GM12878 (cell line): Measurements from ENCODE around the gene HIGD2B. TPM values are rescaled to one million over a fixed set of nuclear protein-coding genes. Genes with fewer than 3 reads are reported as not detected.

ENCODE experiments used
- ATAC-seq: fragments of 200-7000 bp; cut with Tn5 transposase; 3 replicates; pipeline ENCODE4 v1.9.1; 2020; ENCODE audit warnings: mild to moderate bottlenecking, moderate library complexity
- BruUV-seq: library from RNA; stranded (reverse); fragments of 400-500 nt; replicated peaks from 2 replicates; lab custom pipeline; 2021; lab: Mats Ljungman, UMichigan
- CTCF ChIA-PET: fragments of 300-600 bp; sonication (Branson Sonifier 250); formaldehyde crosslinking; extraction: SDS; loops from one replicate; lab custom pipeline; 2021; ENCODE audit warnings: inconsistent platforms; lab: Yijun Ruan, JAX
- POLR2A ChIA-PET: fragments of 350-600 bp; formaldehyde crosslinking; extraction: SDS; loops from one replicate; lab custom pipeline; 2021; ENCODE audit warnings: inconsistent platforms; lab: Charles Lee
- RAD21 ChIA-PET: fragments of 300-600 bp; sonication (Branson Sonifier 250); formaldehyde crosslinking; loops from one replicate; lab custom pipeline; 2023; ENCODE audit warnings: antibody characterized with exemption; ENCODE audit not compliant: unreplicated experiment; lab: Charles Lee
- SMC1A ChIA-PET: fragments of 300-600 bp; sonication (Branson Sonifier 250); formaldehyde crosslinking; loops from one replicate; lab custom pipeline; 2023; ENCODE audit not compliant: unreplicated experiment, uncharacterized antibody; lab: Charles Lee
- DNase-seq: peaks from one replicate; pipeline ENCODE4 v3.0.0-alpha.2; 2011; ENCODE audit warnings: low read depth, low spot score
- FAIRE-seq: peaks from 3 replicates; lab custom pipeline; 2011; peaks lifted over from hg19 to GRCh38; lab: Jason Lieb, UNC
- H2AFZ ChIP-seq: 2 replicates; pipeline ENCODE4 v1.6.0; 2011; ENCODE audit warnings: low read depth, low read length, control low read depth; ENCODE audit not compliant: control insufficient read depth
- H3K27ac ChIP-seq: 2 replicates; pipeline ENCODE4 v1.5.1; 2011; ENCODE audit warnings: control low read depth; ENCODE audit not compliant: control insufficient read depth, insufficient read depth
- H3K27me3 ChIP-seq, 2 experiments: replicated peaks in 1 of 2; 2 replicates each; pipeline versions ENCODE4 v1.6.0 to v1.6.1; 2011; ENCODE audit warnings: low read length in 1 of 2; ENCODE audit not compliant: control insufficient read depth in 2 of 2, insufficient read depth in 2 of 2
- H3K36me3 ChIP-seq, 2 experiments: 2 replicates each; pipeline ENCODE4 v1.5.1; 2011; ENCODE audit warnings: low read length in 1 of 2; ENCODE audit not compliant: control insufficient read depth in 2 of 2, insufficient read depth in 2 of 2
- H3K4me1 ChIP-seq: 2 replicates; pipeline ENCODE4 v1.6.1; 2011; ENCODE audit warnings: mild to moderate bottlenecking, low read length, moderate library complexity, mixed read lengths; ENCODE audit not compliant: control insufficient read depth, insufficient read depth
- H3K4me2 ChIP-seq: 2 replicates; pipeline ENCODE4 v1.6.0; 2011; ENCODE audit warnings: control low read depth; ENCODE audit not compliant: control insufficient read depth, insufficient read depth
- H3K4me3 ChIP-seq: fragments of 200-600 bp; sonication (generic); 2 replicates; pipeline ENCODE4 v1.5.1; 2016
- H3K79me2 ChIP-seq: 2 replicates; pipeline ENCODE4 v1.6.0; 2011; ENCODE audit warnings: low read length; ENCODE audit not compliant: control insufficient read depth, insufficient read depth
- H3K9ac ChIP-seq: 2 replicates; pipeline ENCODE4 v1.8.0; 2011; ENCODE audit warnings: low read length, control low read depth, mixed read lengths; ENCODE audit not compliant: control insufficient read depth, insufficient read depth
- H3K9me3 ChIP-seq: replicated peaks from 3 replicates; pipeline ENCODE4 v1.5.1; 2011; ENCODE audit warnings: mild to moderate bottlenecking, low read length; ENCODE audit not compliant: control insufficient read depth, insufficient read depth
- H4K20me1 ChIP-seq: 2 replicates; pipeline ENCODE4 v1.6.0; 2011; ENCODE audit not compliant: control insufficient read depth, insufficient read depth
- ATF2 ChIP-seq: IDR thresholded peaks from 2 replicates; pipeline ENCODE4 v1.6.1; 2012; ENCODE audit warnings: low read length, inconsistent platforms
- IKZF1 ChIP-seq: fragments of 450-650 bp; conservative IDR thresholded peaks from 2 replicates; pipeline ENCODE4 v1.6.1; 2017; ENCODE audit warnings: antibody characterized with exemption, mild to moderate bottlenecking
- RELB ChIP-seq: fragments of 450-650 bp; IDR thresholded peaks from 2 replicates; pipeline ENCODE4 v1.6.1; 2017; ENCODE audit warnings: low read depth, mild to moderate bottlenecking, moderate library complexity
- SMARCA5 ChIP-seq: fragments of 450-650 bp; IDR thresholded peaks from 2 replicates; pipeline ENCODE4 v1.6.1; 2017; ENCODE audit warnings: mild to moderate bottlenecking
- SP1 ChIP-seq: IDR thresholded peaks from one replicate; pipeline ENCODE4 v1.6.1; 2011; ENCODE audit warnings: low read depth, low read length
- TARDBP ChIP-seq: IDR thresholded peaks from 2 replicates; pipeline ENCODE4 v1.6.1; 2016; ENCODE audit warnings: borderline replicate concordance
- WGBS: methylation state at CpG from one replicate; pipeline ENCODE4 v1.1.6; 2016; ENCODE audit warnings: low lambda C conversion rate; ENCODE audit not compliant: insufficient replicate concordance, insufficient coverage; ENCODE audit errors: missing lambda C conversion rate; 5-methylcytosine and 5-hydroxymethylcytosine counted together
- in situ Hi-C: fragments of 300-500 bp; cut with MboI; formaldehyde crosslinking; loops from 9 replicates; pipeline ENCODE4 v1.14.3; 2018; ENCODE audit warnings: mixed read lengths
- intact Hi-C: fragments of 100-400 bp; cut with micrococcal nuclease; formaldehyde crosslinking; loops from one replicate; pipeline ENCODE4 v1.14.2; 2022; ENCODE audit not compliant: unreplicated experiment
- polyA plus RNA-seq, 11 experiments: library from polyadenylated mRNA; depleted of rRNA in 4 of 11; unstranded in 6 of 11; stranded (reverse) in 5 of 11; fragments of >200 nt; fragmentation: Nextera tagmentation in 4 of 11; fragmentation: Illumina TruSeq in 1 of 11; extraction: Ambion mirVana in 4 of 11; extraction: Trizol in 1 of 11; gene quantifications; 1 replicate in 1 of 11; 2 replicates in 10 of 11; pipeline versions ENCODE4 v1.2.1 to v1.2.3, GENCODE V29; 2011 to 2016; ENCODE audit warnings: inconsistent platforms in 2 of 11, missing spikeins in 2 of 11, low read depth in 1 of 11
- total RNA-seq, 4 experiments: library from RNA; depleted of rRNA in 3 of 4; stranded (reverse); fragments of >200 nt in 3 of 4; fragmentation: Illumina TruSeq in 1 of 4; extraction: Trizol in 1 of 4; gene quantifications; 2 replicates each; pipeline versions ENCODE4 v1.2.1 to v1.2.3, GENCODE V29; 2013 to 2021

Gene HIGD2B
- total and polyA plus RNA-seq, 10 of the 15 experiments (the other 5 are each of a cell fraction or from before 2014, with no cell fraction given) = 0.10 to 0.56 TPM; not detected in 8

- intact Hi-C loops = no loop called here
- no peak for ATAC-seq
- in situ Hi-C loops = no loop called here
- 96% methylated on average over 5 of the region's 5 CpGs for WGBS
- Histone ChIP-seq H3K79me2 (no peaks in the 10 kb centered on the region), H3K4me3 (no peak overlapping the region), H2AFZ (no peak overlapping the region), H3K9ac (no peak overlapping the region), H3K4me1 (no peaks in the 10 kb centered on the region), H3K36me3 (no peaks in the 10 kb centered on the region), H3K4me2 (no peak overlapping the region), H3K27me3 (no peaks in the 10 kb centered on the region), H3K27ac (no peak overlapping the region), H4K20me1 (no peaks in the 10 kb centered on the region), H3K9me3 (no peaks in the 10 kb centered on the region)
- ChIA-PET SMC1A (no interaction called here), POLR2A (interaction anchor here (0.6 to 0.7 kb wide), 2 partner anchors 18 to 245 kb away, joined by 3 to 8 read pairs; no protein-coding TSS in a partner anchor), CTCF (interaction anchor here (0.8 kb wide), 1 partner anchor 35 kb away, joined by 3 read pairs; no protein-coding TSS in a partner anchor), RAD21 (no interaction called here)
- TF ChIP-seq RELB (no peak), SP1 (no peak), SMARCA5 (no peak), IKZF1 (no peak), TARDBP (no peak), ATF2 (no peak)
- FAIRE-seq = no peak
- BruUV-seq = no TSS peak
- DNase-seq = no peak
These were observed 2.7 kb upstream of the HIGD2B start for GRCh38 chr15:72688697-72689096.
